GM23338 (cell line): ENCODE results near the gene CCDC117.
"Not testable (repeated sequence)": the region's sequence is repeated elsewhere in the genome, so short reads cannot be mapped to it uniquely, and the experiment has no call there.

Experiments
- CREB1 ChIP-seq: fragments of 250-450 bp; sonication (Bioruptor Pico); IDR thresholded peaks from 2 replicates; pipeline ENCODE4 v1.5.0; 2020; ENCODE audit warnings: low read depth, mild to moderate bottlenecking, moderate library complexity
- CTCF ChIP-seq, 2 experiments: fragments of 200-600 bp in 1 of 2; sonication (generic) in 1 of 2; conservative IDR thresholded peaks; 2 replicates each; pipeline versions ENCODE4 v1.5.1 to v1.6.1; 2016 to 2017; ENCODE audit warnings: antibody characterized with exemption in 2 of 2, low read depth in 2 of 2, mild to moderate bottlenecking in 2 of 2, moderate library complexity in 1 of 2
- ETS1 ChIP-seq: IDR thresholded peaks from 2 replicates; pipeline ENCODE4 v1.6.1; 2016; ENCODE audit warnings: antibody characterized with exemption
- EZH2 ChIP-seq: fragments of 200-600 bp; sonication (generic); IDR thresholded peaks from one replicate; pipeline ENCODE4 v1.8.0; 2017; ENCODE audit warnings: antibody characterized with exemption, mild to moderate bottlenecking, low read depth; ENCODE audit not compliant: unreplicated experiment
- EZH2phosphoT487 ChIP-seq: fragments of 200-600 bp; sonication (generic); IDR thresholded peaks from one replicate; pipeline ENCODE4 v1.8.1; 2018; ENCODE audit warnings: antibody characterized with exemption; ENCODE audit not compliant: unreplicated experiment
- POLR2AphosphoS5 ChIP-seq: IDR thresholded peaks from 2 replicates; pipeline ENCODE4 v1.6.1; 2016; ENCODE audit warnings: antibody characterized with exemption, low read depth
- REST ChIP-seq: IDR thresholded peaks from one replicate; pipeline ENCODE4 v1.6.1; 2018; ENCODE audit warnings: antibody characterized with exemption; ENCODE audit not compliant: unreplicated experiment
- ZNF331 ChIP-seq: fragments of 250-450 bp; sonication (Bioruptor Pico); IDR thresholded peaks from 2 replicates; pipeline ENCODE4 v1.5.0; 2020; ENCODE audit warnings: low read depth, mild to moderate bottlenecking, moderate library complexity

GRCh38 chr22:28738876-28739275, 33.6 kb upstream of the CCDC117 start:
- TF ChIP-seq CTCF (conservative IDR thresholded peaks at IDR 0.05; ENCODE audit: low read depth in 2 of 2); CREB1 (CRISPR knock-in tag); EZH2phosphoT487; EZH2; ETS1; POLR2AphosphoS5; ZNF331; REST: not testable (repeated sequence)
